HG03378 (cell line): Measurements from ENCODE around the gene COL5A2.

Source experiments
- ATAC-seq: cut with Tn5 transposase; IDR thresholded peaks from one replicate; pipeline ENCODE4 v1.9.1; 2021; ENCODE audit warnings: mild to moderate bottlenecking, moderate library complexity; ENCODE audit not compliant: unreplicated experiment

COL5A2 gene

GRCh38 chr2:189150033-189150432 is 29.5 kb downstream of the COL5A2 start:
- no peak for ATAC-seq

- ATAC-seq = no peak
Observed at GRCh38 chr2:189147989-189148388, 31.6 kb downstream of the COL5A2 start.

DNA sequence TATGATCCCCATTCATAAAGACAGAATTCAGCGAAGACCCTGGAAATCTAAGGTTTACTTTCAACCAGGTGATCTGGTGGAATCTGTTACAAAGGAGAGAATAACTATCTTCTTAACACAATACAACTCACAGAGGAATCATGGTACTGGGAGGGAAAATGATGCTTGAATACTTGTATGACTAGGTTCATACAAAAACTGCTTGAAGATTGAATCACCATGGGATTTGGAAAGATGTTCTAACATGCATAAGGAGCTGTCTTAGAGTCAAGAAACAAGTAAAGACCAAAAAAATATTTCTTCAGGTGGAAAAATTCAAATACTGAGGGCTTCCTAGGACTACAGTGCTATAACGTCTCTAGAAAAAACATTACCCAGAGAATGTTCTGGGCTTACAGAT is 32.2 kb downstream of the COL5A2 start:
- no peak for ATAC-seq

GRCh38 chr2:189146553-189146952 is 33.0 kb downstream of the COL5A2 start:
- ATAC-seq = no peak

- no peak for ATAC-seq
Observed at GRCh38 chr2:189144700-189145211, 34.8 kb downstream of the COL5A2 start.

DNA sequence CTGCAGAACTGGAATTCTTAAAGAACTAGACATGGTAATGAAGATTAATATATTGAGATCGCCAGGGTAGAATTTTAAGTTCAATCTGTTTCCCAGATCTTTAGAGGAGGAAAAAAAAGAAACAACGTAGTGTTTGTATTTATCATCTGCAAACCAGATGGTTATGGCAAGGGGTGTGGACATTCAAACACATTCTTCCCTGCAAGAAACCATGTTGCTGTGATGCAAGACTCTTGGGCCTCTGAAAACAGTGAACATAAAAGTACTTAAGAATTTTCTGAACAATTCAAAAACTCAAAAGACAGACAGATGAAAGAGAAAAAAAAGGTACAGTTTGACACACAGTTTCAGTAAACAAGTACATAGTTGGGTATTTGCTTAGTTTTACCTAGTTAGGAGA is 35.6 kb downstream of the COL5A2 start:
- ATAC-seq = no peak

DNA sequence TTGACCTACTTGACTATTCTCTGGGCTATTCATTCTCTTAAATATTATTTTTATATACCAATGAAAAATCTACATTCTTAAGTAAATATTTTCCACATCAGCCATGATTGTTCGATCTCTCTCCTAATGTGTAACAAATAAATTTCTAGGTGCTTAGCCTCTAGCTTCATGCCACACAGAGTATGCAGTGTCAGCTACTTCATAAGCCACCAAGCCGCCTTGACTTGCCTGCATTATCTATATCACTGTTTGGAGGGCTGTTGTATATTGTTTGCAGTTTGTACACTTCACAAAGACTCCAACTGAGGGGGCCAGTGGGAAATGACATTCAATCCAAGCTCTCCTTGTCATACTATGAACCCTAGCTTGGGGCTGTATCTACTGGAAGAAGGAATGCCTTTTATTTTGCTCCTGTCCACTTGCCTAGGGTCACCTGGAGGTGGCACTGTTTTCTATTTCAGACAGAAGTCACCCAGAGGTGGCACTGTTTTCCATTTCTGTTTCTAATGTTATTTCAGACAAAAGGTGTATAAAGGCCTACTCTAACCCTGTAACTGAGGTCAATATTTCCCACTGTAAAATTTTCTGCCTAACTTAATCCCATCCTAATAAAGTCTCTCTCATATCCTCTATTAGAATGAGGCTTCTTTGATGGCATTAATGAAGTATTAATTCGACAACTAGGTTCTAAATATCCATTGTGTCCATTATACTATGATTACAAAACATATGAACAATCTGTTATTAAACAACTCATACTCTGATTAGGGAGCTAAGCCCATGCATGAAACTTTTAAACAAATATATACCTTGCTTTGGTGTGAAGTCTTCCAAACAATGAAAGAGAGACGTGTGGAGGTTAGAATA is 36.4 kb downstream of the COL5A2 start:
- peak; percentile 98 for ATAC-seq

DNA sequence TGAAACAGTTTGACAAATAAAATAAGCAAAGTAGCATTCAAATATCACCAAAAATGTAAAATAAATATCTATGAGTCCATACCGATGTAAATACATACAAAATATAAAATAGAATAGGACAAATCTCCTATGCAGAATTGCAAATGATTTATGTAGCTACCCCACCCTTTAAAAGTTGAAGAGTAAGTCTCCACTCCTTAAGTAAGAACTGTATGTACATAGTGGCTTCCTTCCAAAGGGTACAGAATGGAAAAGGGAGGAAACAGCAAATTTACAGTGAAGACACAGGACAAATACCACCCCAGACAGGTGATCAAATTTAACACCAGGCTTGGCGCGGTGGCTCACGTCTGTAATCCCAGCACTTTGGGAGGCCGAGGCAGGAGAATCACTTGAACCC is 40.8 kb downstream of the COL5A2 start:
- no peak for ATAC-seq

- ATAC-seq = no peak
Observed at GRCh38 chr2:189137519-189137918, 42.0 kb downstream of the COL5A2 start.

- ATAC-seq = no peak
Observed at GRCh38 chr2:189134485-189134884, 45.1 kb downstream of the COL5A2 start.

DNA sequence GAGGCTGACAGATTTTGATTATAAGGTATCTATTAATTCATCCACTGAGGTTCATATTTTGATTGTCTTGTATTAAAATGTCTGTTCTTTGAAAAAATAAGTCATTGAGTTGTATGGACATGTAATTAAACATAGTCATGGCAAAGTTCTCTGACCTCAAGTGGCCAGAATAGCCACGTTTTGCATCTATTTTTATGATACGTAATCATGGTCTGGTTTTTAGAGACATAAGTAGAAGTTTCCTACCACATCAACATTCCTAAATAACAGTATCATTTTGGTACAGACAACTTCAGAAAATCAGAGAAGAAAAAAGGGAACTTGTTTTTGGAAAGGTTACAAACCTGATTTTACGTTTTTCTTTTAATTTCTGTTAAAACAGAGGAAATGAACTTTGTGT is 47.6 kb downstream of the COL5A2 start:
- no peak for ATAC-seq

- no peak for ATAC-seq
Observed at GRCh38 chr2:189129971-189130370, 49.6 kb downstream of the COL5A2 start.

GRCh38 chr2:189128970-189129369 is 50.6 kb downstream of the COL5A2 start:
- ATAC-seq = no peak

- no peak for ATAC-seq
Observed at GRCh38 chr2:189127756-189128155, 51.8 kb downstream of the COL5A2 start.

GRCh38 chr2:189125195-189125594 is 54.4 kb downstream of the COL5A2 start:
- ATAC-seq = no peak

DNA sequence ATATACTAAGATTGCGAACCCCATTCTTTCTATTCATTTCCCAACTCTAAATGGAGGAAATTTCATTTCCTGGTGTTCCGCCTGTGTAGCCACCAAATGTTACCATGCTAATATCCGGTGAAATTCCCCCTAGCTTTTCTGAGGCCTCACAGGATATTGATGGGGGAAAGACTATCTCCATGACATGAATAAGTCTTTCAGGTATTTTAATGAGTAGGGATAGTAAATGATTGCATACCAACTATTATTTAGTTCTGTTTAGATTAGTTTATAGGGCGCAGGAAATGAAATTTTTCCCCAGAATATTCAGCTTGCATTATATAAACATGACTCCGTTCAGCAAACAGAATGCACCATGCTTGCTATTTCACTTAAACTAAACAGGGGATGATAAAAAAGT is 55.4 kb downstream of the COL5A2 start:
- no peak for ATAC-seq

- ATAC-seq = no peak
Observed at GRCh38 chr2:189118386-189118785, 61.2 kb downstream of the COL5A2 start.

DNA sequence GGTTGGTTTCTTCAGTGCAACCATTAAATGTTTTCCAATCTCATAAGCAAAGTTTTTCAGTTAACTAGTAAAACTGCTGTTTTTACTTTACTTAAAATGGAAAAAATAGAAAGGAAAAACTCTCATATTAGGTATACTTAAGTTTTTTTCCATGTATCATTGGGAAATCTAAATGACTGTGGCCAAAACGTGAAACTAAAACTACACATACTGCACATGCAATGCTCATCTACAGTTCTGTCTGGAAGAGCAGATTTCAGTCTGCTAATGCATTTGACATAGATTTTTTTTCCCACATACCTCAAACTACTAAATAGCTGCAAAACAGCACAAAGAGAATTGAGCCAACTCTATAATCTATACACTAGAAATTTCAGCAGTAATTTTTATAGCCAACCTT is 62.6 kb downstream of the COL5A2 start:
- no peak for ATAC-seq

GRCh38 chr2:189116087-189116486 is 63.5 kb downstream of the COL5A2 start:
- no peak for ATAC-seq

- no peak for ATAC-seq
Observed at GRCh38 chr2:189115126-189115525, 64.4 kb downstream of the COL5A2 start.

DNA sequence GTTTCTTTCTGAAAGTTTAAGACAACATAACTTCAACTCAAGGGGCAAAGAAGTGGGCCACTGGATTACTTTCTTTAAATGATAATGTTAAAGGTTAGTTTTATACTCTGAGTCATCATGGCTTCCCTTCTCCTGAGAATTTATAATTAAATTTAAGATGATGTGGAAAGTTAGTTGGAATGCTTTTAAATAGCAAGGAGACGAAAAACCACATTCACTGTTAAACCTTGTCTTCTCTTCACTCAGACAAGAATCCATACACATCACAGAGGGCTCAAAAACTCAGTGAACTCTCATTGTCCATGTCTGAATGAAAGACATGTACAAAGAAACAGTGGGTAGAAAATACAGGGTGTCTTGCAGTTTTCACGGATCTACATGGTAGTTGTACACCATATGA is 65.6 kb downstream of the COL5A2 start:
- ATAC-seq = no peak

DNA sequence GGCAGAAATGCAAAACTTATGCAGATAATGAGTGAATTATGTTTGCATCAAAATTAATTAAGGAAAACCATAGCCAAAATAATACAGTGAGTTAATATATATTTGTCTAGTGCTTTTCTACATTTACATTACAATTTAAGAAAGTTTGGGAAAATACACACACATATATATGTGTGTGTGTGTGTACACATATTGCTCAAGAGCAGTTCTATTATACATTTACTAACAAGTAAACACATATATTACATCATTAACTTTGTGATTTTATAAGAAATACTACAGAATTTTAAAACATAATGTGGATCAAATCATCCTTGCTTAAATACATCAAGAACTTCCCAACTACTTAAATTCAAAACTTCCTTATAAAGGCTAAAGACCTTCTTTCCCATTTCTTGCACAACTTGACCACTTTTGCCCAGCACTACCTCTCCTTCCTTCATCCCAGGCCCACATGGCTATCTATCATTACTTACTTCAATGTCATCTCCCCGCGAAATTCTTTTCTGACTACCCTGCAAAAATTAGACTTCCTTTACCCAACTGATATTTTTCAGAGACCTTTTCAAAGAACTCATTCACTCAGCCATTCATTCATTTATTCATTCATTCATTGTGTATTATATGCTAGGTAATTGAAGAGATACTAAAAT is 68.4 kb downstream of the COL5A2 start:
- no peak for ATAC-seq
